HG03196 (cell line): ENCODE results near the gene ABCF3.

Source experiments
- ATAC-seq: cut with Tn5 transposase; IDR thresholded peaks from one replicate; pipeline ENCODE4 v1.9.1; 2021; ENCODE audit not compliant: unreplicated experiment

The ABCF3 gene

GRCh38 chr3:184167786-184168185 lies 18.2 kb upstream of the ABCF3 start:
- no peak for ATAC-seq

DNA sequence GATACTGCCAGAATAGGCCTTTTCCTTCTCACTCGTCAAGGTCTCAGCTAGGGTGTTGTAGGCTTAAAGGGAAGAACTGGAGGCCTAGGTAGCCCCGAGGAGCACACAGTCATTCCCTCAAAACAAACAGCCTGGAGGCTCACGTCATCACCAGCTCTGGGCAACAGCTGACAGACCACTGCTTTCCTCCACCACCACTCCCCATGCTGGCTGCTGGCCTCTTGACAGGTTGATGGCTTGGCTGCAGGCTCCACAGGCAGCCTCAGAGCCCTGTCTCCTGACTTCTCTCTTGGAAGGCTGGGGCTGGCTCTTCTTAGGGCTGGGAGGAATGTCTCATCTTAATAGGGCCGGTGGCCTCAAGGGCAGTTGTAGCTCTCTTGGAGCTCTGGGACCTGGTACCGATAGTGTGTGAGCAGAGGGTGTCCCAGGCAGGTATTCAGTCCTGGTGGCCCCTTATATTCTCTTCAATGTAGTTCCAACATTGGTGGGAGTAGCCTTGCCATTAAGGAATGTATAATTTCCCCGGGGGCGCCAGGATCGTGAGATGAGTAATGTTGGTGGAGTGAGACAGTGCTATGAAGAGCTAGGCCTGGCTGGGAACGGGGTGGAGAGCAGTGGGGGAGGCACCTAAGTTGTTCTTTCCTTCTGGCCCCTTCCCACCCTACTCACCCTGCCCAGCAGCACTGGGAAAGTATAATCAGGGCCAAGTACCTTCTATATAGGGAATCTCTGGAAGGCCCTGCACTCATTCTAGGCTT lies 17.5 kb upstream of the ABCF3 start:
- ATAC-seq: no peak

- no peak for ATAC-seq
Observed at GRCh38 chr3:184169896-184170875, 15.8 kb upstream of the ABCF3 start.

GRCh38 chr3:184171562-184171961 lies 14.4 kb upstream of the ABCF3 start:
- ATAC-seq: no peak

DNA sequence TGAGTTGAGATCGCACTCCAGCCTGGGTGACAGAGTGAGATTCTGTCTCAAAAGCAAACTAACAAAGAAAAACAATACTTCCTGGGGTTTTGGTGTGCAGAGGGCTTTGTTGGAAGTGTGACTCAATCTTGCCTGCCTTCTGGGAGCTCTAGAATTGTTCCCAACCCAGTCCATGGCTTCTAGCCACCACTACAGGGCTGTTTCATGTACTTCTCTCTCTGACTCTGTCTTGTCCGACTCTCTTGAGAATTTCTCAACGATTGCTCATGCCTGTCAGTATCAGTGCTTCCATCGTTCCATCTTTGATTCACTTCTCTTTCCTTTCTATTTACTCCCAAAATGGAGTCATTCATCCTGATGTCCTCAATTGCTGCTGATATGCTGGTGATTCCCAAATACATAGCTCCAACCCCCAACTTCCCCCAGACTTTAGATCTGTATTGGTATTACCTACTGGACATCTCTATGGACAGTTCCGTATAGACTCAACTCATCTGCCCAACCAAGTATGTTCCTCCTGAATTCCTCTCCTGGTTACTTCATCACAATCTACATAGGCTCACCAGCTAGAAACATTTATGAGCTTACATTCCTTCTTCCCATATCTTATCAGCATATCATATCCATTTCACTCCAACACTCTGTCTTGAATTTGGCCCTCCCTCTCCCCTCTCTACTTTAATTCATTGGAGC lies 13.2 kb upstream of the ABCF3 start:
- ATAC-seq: no peak

- ATAC-seq: no peak
Observed at GRCh38 chr3:184173374-184173722, 12.7 kb upstream of the ABCF3 start.

- no peak for ATAC-seq
Observed at GRCh38 chr3:184174284-184174645, 11.7 kb upstream of the ABCF3 start.

DNA sequence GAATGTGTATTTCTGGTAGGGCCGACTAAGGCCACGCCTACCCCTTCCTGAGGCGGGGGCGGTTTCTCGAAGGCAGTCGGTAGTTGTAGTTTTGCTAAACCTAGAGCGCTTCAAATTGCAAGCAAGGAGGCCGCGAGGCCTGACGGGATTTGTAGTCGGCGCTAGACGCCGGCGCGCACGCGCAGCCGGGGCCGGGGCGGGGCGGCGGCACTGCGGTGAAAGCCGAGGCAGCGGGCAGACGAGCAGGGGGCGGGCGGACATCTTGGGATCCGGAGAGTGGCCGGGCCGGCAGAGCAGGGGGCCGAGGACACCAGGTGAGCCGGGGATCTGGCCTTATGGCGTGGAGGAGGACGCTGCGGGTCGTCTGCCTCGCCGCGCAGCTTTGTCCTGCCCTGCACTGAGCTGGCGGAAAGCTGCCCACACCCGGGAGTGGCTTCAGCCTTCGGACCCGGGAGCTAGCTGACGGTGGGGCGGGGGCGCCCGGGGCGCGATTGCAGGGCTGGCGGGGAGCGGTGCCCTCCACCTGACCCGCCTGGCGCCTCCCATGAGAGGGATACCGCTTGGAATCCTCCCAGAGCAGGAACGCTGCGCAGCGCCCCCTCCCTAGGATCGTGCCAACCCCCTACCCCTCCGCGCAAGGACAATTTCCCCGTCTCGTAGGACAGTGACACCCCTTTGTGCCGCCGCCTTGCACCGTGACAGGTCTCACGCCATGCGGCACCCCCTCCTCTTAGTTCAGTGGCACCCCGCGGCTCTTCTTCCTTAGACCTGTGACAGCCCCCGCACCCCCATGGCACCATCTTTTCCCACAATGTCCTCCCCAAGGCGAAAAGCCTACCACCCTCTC lies 11.1 kb upstream of the ABCF3 start, which contains the start of gene AP2M1:
TSS of gene AP2M1 (plus strand) at position 210 of the 847 bp plus-strand sequence. CDS start 2,139 bp downstream, outside the sequence.
- peak; percentile 92 for ATAC-seq

GRCh38 chr3:184175506-184175905 lies 10.5 kb upstream of the ABCF3 start:
- no peak for ATAC-seq

- ATAC-seq: no peak
Observed at GRCh38 chr3:184175981-184176376, 10.0 kb upstream of the ABCF3 start.

GRCh38 chr3:184176377-184177330 lies 9.3 kb upstream of the ABCF3 start:
- ATAC-seq: no peak

DNA sequence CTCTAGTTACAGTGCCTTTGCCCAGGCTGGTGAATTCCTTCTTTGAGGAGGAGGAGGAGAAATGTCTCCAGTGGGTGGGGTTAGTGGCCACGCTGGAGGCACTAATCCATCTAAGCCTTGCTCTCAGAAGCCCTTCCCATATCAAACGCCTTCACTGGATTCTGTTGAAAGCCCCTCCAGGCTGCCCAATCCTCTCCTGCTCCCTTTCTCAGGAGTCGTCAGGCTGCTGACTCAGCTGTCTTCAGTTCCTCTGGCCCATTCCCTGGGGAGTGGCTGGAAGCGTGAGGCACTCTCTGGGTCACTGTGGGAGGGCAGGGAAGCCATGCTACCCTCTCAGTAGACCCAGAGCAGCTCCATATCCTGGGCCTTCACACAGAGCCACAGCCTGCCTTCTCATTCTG lies 8.7 kb upstream of the ABCF3 start:
- ATAC-seq: no peak

- ATAC-seq: no peak
Observed at GRCh38 chr3:184177767-184178306, 8.2 kb upstream of the ABCF3 start.

DNA sequence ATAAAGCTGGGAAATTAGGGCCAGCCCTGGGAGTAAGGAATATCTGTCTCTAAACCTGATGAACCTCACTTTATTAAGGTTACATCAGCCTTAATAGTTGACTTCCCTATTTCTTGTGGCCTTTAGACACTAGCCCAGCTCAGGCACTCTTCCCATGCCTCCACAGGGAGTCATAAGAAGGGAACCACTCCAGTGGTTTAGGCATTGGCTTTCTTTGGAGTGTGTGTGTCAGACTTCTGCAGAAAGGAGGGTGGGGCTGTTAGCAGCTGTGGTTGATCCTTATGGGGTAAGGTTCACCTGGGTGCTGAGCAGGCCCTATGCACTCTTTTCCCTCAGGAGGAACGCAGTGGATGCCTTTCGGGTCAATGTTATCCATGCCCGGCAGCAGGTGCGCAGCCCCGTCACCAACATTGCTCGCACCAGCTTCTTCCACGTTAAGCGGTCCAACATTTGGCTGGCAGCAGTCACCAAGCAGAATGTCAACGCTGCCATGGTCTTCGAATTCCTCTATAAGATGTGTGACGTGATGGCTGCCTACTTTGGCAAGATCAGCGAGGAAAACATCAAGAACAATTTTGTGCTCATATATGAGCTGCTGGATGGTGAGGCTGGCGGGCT lies 7.4 kb upstream of the ABCF3 start:
- ATAC-seq: no peak

DNA sequence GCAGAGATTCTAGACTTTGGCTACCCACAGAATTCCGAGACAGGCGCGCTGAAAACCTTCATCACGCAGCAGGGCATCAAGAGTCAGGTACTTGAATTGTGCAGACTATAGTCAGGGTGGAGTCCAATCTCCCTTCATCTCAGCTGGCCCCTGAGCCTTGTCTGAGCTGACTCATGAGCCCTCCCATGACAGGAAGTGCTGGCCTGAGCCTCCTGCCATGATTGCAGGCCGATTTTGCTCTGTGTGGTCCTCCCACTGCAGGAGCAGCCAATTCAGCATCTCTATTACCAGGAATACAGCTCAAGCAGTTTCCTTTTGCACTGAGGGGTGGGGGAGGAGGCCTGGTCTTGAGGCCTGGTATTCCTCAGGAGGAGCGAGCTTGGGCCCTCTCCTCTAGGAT lies 5.8 kb upstream of the ABCF3 start:
- no peak for ATAC-seq

GRCh38 chr3:184181596-184181995 lies 4.4 kb upstream of the ABCF3 start:
- ATAC-seq: no peak

GRCh38 chr3:184183679-184184078 lies 2.3 kb upstream of the ABCF3 start:
- no peak for ATAC-seq

- ATAC-seq: no peak
Observed at GRCh38 chr3:184184546-184185230, 1.3 kb upstream of the ABCF3 start.
